GM12872 (cell line): ENCODE measurements around the gene PSEN1.

Experiments
- TF ChIP-seq, protein P1 (sequence below): IDR thresholded peaks from 3 replicates; pipeline ENCODE4 v1.5.1; 2011; ENCODE audit warnings: low read depth, mild to moderate bottlenecking, low read length, moderate library complexity; ENCODE audit not compliant: insufficient read depth

Gene PSEN1

DNA sequence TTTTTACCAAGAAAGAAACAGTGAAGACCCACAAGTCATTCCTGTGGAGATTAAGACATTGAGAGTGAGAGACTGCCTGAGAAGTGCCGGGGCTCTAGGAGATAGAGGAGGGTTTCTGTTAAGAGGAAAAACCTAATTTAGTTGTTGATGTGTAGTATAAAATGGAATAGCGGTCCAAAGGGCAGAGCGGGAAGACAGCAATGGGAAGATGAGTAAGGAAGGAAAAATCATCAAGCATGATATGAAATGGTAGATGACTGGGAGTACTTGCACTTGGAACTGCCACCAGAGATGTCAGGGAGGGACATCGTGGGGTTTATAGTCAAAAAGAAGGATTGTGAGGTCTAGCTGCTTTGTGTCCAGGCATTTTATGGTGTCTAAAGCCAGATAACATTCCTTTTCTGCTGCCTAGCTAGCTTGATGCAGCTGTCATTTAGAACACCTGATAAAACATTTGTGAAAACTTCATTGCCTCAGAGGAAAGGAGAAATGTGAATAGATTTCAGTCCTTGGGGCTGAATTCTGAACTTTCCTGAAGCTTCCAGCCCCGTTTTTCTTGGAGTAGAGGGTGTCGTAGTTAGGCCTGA, 20.1 kb upstream of the PSEN1 start:
- TF ChIP-seq, protein P1, sequence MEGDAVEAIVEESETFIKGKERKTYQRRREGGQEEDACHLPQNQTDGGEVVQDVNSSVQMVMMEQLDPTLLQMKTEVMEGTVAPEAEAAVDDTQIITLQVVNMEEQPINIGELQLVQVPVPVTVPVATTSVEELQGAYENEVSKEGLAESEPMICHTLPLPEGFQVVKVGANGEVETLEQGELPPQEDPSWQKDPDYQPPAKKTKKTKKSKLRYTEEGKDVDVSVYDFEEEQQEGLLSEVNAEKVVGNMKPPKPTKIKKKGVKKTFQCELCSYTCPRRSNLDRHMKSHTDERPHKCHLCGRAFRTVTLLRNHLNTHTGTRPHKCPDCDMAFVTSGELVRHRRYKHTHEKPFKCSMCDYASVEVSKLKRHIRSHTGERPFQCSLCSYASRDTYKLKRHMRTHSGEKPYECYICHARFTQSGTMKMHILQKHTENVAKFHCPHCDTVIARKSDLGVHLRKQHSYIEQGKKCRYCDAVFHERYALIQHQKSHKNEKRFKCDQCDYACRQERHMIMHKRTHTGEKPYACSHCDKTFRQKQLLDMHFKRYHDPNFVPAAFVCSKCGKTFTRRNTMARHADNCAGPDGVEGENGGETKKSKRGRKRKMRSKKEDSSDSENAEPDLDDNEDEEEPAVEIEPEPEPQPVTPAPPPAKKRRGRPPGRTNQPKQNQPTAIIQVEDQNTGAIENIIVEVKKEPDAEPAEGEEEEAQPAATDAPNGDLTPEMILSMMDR: no peak

DNA sequence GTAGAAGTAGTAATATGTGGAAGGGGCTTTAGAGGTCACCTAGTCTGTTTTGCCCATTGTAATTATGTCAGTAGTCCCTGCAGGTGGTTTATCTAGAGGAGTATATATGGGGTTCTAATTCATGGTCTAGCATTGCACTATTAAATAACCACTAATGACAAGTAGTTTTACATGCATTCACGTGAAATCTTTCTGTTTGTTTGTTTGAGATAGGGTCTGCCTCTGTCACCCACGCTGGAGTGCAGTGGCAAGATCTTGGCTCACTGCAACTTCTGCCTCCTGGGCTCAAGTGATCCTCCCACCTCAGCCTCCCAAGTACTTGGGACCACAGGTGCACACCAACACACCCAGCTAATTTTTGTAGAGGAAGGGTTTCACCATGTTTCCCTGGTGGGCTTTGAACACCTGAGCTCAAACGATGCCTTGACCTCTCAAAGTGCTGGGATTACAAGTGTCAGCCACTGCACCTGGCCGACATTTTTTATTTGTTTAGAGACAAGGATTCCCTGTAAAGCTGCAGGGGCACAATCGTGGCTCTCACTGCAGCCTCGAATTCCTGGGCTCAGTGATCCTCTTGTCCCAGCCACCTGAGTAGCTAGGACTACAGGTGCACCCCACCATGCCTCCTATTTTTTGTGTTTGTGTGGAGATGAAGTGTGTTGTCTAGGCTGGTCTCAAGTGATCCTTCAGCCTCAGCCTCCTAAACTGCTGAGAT, 12.0 kb upstream of the PSEN1 start:
- TF ChIP-seq, protein P1: no peak

DNA sequence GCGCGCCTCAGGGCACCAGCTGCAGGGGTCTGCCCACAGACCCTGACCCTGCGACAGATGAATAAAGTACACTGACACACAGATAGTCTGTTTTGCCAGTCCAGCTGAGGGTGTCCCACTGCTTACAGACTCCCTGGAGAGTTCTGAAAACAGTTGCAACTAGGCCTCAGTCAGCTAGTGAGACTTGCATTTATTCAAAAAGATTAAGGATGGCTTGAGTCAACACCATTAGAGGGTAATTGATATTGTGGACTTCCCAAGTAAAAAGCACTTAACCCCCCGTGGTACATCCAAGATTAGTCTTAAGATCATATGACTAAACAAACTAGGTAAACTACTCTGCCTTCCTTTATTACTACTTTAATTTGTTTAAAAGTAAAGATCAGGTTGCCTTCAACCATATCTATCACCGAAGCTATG, 11.1 kb upstream of the PSEN1 start:
- TF ChIP-seq, protein P1: no peak

DNA sequence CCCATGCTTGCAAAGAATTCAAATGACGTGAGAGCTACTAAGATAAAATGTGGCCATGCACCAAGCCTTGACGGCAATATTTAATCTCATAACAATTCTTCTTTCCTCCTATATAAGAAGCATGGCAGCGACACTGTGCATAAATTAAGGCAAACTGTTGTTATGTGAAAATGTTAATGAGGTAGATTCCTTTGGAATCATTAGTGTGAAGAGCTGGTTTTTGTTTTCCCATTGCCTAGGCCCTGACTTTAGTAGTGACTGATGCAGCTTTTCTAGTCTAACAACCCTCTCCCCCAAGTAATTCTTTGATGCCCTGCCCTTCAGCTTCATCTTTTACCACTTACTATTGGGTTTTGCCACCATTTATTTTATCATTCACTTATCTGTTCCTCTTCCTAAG, 10.6 kb upstream of the PSEN1 start:
- TF ChIP-seq, protein P1: no peak

DNA sequence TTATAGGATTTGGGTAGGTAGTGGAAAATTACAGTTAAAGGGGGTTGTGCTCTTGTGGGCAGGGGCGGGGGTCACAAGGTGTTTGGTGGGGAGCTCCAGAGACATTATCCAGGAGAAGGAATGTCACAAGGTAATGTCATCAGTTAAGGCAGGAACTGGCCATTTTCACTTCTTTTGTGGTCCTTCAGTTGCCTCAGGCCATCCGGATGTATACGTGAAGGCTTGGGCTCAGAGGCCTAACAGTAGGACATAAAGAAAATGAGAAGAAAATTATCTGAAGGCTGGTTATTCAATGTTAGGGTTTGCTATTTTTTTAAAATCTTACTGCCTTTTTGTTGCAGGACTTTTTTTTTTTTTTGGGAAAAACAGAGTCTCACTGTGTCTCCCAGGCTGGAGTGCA, 2.5 kb upstream of the PSEN1 start:
- TF ChIP-seq, protein P1: no peak

DNA sequence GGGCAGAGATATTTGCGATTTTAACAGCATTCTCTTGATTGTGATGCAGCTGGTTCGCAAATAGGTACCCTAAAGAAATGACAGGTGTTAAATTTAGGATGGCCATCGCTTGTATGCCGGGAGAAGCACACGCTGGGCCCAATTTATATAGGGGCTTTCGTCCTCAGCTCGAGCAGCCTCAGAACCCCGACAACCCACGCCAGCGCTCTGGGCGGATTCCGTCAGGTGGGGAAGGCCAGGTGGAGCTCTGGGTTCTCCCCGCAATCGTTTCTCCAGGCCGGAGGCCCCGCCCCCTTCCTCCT, 271 bp upstream of the PSEN1 start:
- TF ChIP-seq, protein P1: no peak

DNA sequence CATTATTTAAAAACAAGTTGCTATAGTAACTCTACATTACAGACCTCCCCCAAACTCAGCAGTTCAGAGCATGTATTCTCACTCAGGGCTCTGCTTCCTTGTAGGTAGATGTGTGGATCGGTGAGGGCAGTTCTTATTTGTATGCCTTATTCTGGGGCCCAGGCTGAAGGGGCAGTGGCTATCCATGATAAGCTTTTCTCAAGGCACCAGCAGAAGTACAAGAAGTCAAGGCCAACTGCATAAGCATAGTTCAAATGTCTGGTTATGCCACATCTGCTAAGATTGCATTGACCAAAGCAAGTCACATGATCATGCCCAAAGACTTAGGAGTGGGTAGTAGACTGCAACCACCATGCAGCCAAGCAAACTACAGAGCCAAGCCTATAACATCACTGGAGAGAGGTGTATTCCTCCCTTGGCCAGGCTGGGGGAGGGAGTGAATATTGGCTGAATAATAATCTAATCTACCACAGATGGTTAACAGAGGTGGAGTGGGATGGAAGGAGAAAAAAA, 4.6 kb downstream of the PSEN1 start:
- TF ChIP-seq, protein P1: no peak
